AG04450 (cell line): Measurements from ENCODE around the gene KIAA1958. TPM values are rescaled to one million over a fixed set of nuclear protein-coding genes. Genes with fewer than 3 reads are reported as not detected.

Source experiments
- CTCF ChIA-PET: fragments of 300-600, 350-600 bp; formaldehyde crosslinking; extraction: SDS; loops from one replicate; lab custom pipeline; 2022; ENCODE audit warnings: antibody characterized with exemption, inconsistent platforms; lab: Charles Lee
- POLR2A ChIA-PET: fragments of 350-600 bp; formaldehyde crosslinking; extraction: SDS; loops from one replicate; lab custom pipeline; 2021; ENCODE audit warnings: antibody characterized with exemption, inconsistent platforms; lab: Yijun Ruan, JAX
- DNase-seq: peaks from one replicate; pipeline ENCODE4 v3.0.0-alpha.2; 2011; ENCODE audit warnings: low read depth, low spot score
- H3K27ac ChIP-seq: one replicate; pipeline ENCODE4 v1.5.1; 2012; ENCODE audit warnings: low read depth, low read length, control low read depth
- H3K27me3 ChIP-seq: one replicate; pipeline ENCODE4 v1.6.0; 2012; ENCODE audit warnings: low read length; ENCODE audit not compliant: control insufficient read depth, insufficient read depth
- H3K4me3 ChIP-seq: 2 replicates; pipeline ENCODE4 v1.5.1; 2011; ENCODE audit warnings: mild to moderate bottlenecking, low read depth, low read length, control low read depth
- H3K9me3 ChIP-seq: 2 replicates; pipeline ENCODE4 v1.5.1; 2012; ENCODE audit warnings: low read length; ENCODE audit not compliant: control insufficient read depth, insufficient read depth
- CTCF ChIP-seq: IDR thresholded peaks from 2 replicates; pipeline ENCODE4 v1.5.1; 2011; ENCODE audit warnings: low read depth, low read length, control low read depth, inconsistent platforms
- polyA plus RNA-seq: library from polyadenylated mRNA; depleted of rRNA; stranded (reverse); fragments of >200 nt; gene quantifications from 2 replicates; pipeline ENCODE4 v1.2.3, GENCODE V29; 2011

KIAA1958 gene
- polyA plus RNA-seq, 1 experiment: 0.88 TPM

- Histone ChIP-seq H3K9me3 (no peaks in the 10 kb centered on the region), H3K27me3 (no peaks in the 10 kb centered on the region), H3K4me3 (no peak overlapping the region), H3K27ac (no peak overlapping the region)
- POLR2A ChIA-PET: no interaction called here
- no peak for DNase-seq
- TF ChIP-seq CTCF: no peak
- CTCF ChIA-PET: no interaction called here
Observed at GRCh38 chr9:112618385-112619009, 131.9 kb downstream of the KIAA1958 start.

- no peak for DNase-seq
- Histone ChIP-seq H3K9me3 (no peaks in the 10 kb centered on the region), H3K27me3 (no peaks in the 10 kb centered on the region), H3K4me3 (no peak overlapping the region), H3K27ac (no peak overlapping the region)
- no peak for TF ChIP-seq CTCF
- CTCF ChIA-PET: no interaction called here
- POLR2A ChIA-PET: no interaction called here
Observed at GRCh38 chr9:112620388-112620787, 133.8 kb downstream of the KIAA1958 start.

- POLR2A ChIA-PET: no interaction called here
- H3K4me3 ChIP-seq: no peak overlapping the region
- H3K9me3 ChIP-seq: no peaks in the 10 kb centered on the region
- H3K27me3 ChIP-seq: no peaks in the 10 kb centered on the region
- H3K27ac ChIP-seq: no peak overlapping the region
- no peak for TF ChIP-seq CTCF
- CTCF ChIA-PET: interaction anchor here (0.6 kb wide), 1 partner anchor 85 kb away, joined by 3 read pairs; no protein-coding TSS in a partner anchor
- no peak for DNase-seq
Observed at GRCh38 chr9:112621018-112621655, 134.5 kb downstream of the KIAA1958 start.

GRCh38 chr9:112623198-112623597 is 136.6 kb downstream of the KIAA1958 start:
- Histone ChIP-seq H3K27ac (no peak overlapping the region), H3K4me3 (no peak overlapping the region), H3K9me3 (no peaks in the 10 kb centered on the region), H3K27me3 (no peaks in the 10 kb centered on the region)
- POLR2A ChIA-PET: no interaction called here
- DNase-seq: no peak
- CTCF ChIA-PET: no interaction called here
- TF ChIP-seq CTCF: no peak
